ENCODE measurements around the gene ARID1B.

- TF ChIP-seq POLR2AphosphoS5 (IDR thresholded peaks at IDR 0.05) (no peak), CTCF (IDR thresholded peaks at IDR 0.05) (no peak), POLR2A (IDR thresholded peaks at IDR 0.05) (no peak)
Observed at GRCh38 chr6:156796627-156797026, 19.4 kb downstream of the ARID1B start.

Measured in prostate gland (tissue), 2 donors.